Lung (tissue), 13 donors: ENCODE measurements around the gene ZNF117. TPM values are rescaled to one million over a fixed set of nuclear protein-coding genes. Genes with fewer than 3 reads are reported as not detected.
"Not testable (repeated sequence)": the region's sequence is repeated elsewhere in the genome, so short reads cannot be mapped to it uniquely, and the experiment has no call there.

ENCODE experiments used
- ATAC-seq: fragments of 200-7000 bp; cut with Tn5 transposase; one replicate; pipeline ENCODE4 v1.9.1; 2020; ENCODE audit warnings: moderate number of reproducible peaks; ENCODE audit not compliant: insufficient read depth, low FRiP score
- DNase-seq, 3 donors: peaks; one replicate each; pipeline ENCODE4 v3.0.0-alpha.2; 2013 to 2017
- H3K27ac ChIP-seq, 2 donors: one replicate each; pipeline ENCODE4 v1.5.1; 2013; ENCODE audit warnings: mild to moderate bottlenecking in 2 of 2, moderate library complexity in 2 of 2, control low read depth in 1 of 2, inconsistent platforms in 1 of 2, low read depth in 1 of 2, low read length in 1 of 2
- H3K27me3 ChIP-seq, 3 donors: one replicate each; pipeline ENCODE4 v1.5.1; 2013; ENCODE audit warnings: low read length in 2 of 3; ENCODE audit not compliant: control insufficient read depth in 3 of 3, insufficient read depth in 3 of 3
- H3K36me3 ChIP-seq, 4 donors: one replicate each; pipeline ENCODE4 v1.5.1; 2013; ENCODE audit warnings: low read length in 4 of 4, mild to moderate bottlenecking in 1 of 4, moderate library complexity in 1 of 4; ENCODE audit not compliant: control insufficient read depth in 4 of 4, insufficient read depth in 4 of 4
- H3K4me1 ChIP-seq, 5 donors: one replicate each; pipeline ENCODE4 v1.5.1; 2013; ENCODE audit warnings: low read length in 5 of 5, mild to moderate bottlenecking in 2 of 5, moderate library complexity in 1 of 5; ENCODE audit not compliant: control insufficient read depth in 5 of 5, insufficient read depth in 5 of 5
- H3K4me3 ChIP-seq: one replicate; pipeline ENCODE4 v1.5.1; 2013; ENCODE audit warnings: mild to moderate bottlenecking, control low read depth, moderate library complexity
- H3K9ac ChIP-seq, 2 donors: one replicate each; pipeline ENCODE4 v1.5.1; 2013; ENCODE audit warnings: low read length in 2 of 2, control low read depth in 1 of 2; ENCODE audit not compliant: insufficient read depth in 1 of 2
- H3K9me3 ChIP-seq, 4 donors: one replicate each; pipeline ENCODE4 v1.5.1; 2013; ENCODE audit warnings: low read length in 3 of 4, mild to moderate bottlenecking in 1 of 4, moderate library complexity in 1 of 4; ENCODE audit not compliant: control insufficient read depth in 4 of 4, insufficient read depth in 3 of 4
- WGBS, 2 donors: extraction: QIAGEN DNeasy Blood & Tissue Kit; methylation state at CpG; one replicate each; pipeline ENCODE4 v1.1.7; 2013; 5-methylcytosine and 5-hydroxymethylcytosine counted together
- polyA plus RNA-seq, 2 donors: library from polyadenylated mRNA; stranded (reverse); fragments of 200-250 nt; gene quantifications; one replicate each; pipeline ENCODE4 v1.2.1, GENCODE V29; 2013
- small RNA-seq: library from RNA; depleted of rRNA; stranded (forward); fragments of <200 nt; gene quantifications from one replicate; pipeline ENCODE3, GENCODE V24; 2014; ENCODE audit warnings: low replicate concordance
- total RNA-seq, 2 donors: library from RNA; depleted of rRNA in 1 of 2; stranded (reverse); fragments of >200 nt in 1 of 2; gene quantifications; one replicate each; pipeline ENCODE4 v1.2.1, GENCODE V29; 2014 to 2021
- TF ChIP-seq, protein P1 (sequence below): IDR thresholded peaks from 2 replicates; pipeline ENCODE4 v1.5.1; 2012; ENCODE audit warnings: mild to moderate bottlenecking; ENCODE audit errors: control extremely low read depth, extremely low read depth
- donor health status: control.
- donor health status: control.
- donor health status: Bipolar disorder and iron deficiency.
- donor health status: healthy.
- donor health status: DM: yes; HTN: yes; CAD: no.

ZNF117 gene
- total and polyA plus RNA-seq, 4 donors, result 4.9 to 100 (median 12.0) TPM

DNA sequence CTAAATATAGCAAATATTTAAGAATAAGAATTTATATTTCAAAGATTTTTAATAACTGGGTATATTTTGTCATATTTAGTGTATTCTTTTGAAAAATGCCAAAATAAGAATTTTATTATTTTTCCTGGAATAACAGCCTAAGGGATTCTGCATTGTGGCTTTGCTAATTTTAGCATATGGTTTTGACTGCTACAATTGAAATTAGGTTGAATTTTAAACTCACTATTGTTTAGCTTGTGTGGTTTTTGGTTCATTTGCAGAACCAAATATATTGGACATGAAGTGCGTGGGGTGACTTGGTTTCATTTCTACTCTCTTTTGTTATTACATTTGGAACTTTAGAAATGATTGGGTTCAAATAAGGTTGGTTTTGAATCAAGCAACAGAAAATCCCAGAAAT is 52.3 kb downstream of the ZNF117 start:
- TF ChIP-seq, protein P1, sequence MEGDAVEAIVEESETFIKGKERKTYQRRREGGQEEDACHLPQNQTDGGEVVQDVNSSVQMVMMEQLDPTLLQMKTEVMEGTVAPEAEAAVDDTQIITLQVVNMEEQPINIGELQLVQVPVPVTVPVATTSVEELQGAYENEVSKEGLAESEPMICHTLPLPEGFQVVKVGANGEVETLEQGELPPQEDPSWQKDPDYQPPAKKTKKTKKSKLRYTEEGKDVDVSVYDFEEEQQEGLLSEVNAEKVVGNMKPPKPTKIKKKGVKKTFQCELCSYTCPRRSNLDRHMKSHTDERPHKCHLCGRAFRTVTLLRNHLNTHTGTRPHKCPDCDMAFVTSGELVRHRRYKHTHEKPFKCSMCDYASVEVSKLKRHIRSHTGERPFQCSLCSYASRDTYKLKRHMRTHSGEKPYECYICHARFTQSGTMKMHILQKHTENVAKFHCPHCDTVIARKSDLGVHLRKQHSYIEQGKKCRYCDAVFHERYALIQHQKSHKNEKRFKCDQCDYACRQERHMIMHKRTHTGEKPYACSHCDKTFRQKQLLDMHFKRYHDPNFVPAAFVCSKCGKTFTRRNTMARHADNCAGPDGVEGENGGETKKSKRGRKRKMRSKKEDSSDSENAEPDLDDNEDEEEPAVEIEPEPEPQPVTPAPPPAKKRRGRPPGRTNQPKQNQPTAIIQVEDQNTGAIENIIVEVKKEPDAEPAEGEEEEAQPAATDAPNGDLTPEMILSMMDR, result no peak
- peaks cover 0 to 2% (median 0%) of the 10 kb centered on the region in 4 donors for H3K9me3 ChIP-seq
- WGBS, 2 donors, result 98 to 100% methylated on average over 1 of the region's 1 CpG

DNA sequence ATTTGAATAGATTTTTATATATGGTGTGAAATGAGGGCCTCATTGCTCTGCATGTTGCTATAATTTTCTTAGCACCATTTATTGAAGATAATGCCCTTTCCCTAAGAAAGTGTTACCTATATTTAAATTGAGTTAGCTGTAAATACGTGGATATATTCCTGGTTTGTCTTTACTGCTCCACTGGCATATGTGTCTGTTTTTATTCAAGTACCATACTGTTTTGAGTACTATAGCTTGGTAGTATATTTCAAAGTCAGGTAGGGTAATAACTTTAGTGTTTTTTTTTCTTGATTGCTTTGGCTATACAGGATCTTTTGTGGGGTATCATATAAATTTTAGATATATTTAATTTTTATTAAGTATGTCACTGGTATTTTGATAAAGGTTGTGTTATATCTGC is 56.4 kb downstream of the ZNF117 start:
- WGBS, 2 donors, result 85 to 93% methylated on average over 1 of the region's 1 CpG
- ATAC-seq (no peak), DNase-seq (no peak)
- Histone ChIP-seq H3K4me3 (no peak overlapping the region), H3K27ac (no peak overlapping the region), H3K27me3 (no peaks in the 10 kb centered on the region), H3K9me3 (no peaks in the 10 kb centered on the region), H3K4me1 (no peaks in the 10 kb centered on the region), H3K9ac (no peak overlapping the region), H3K36me3 (no peaks in the 10 kb centered on the region)
- TF ChIP-seq, protein P1, result no peak

More for the DNA sequence above, 52.3 kb downstream of the ZNF117 start:
- no peaks in the 10 kb centered on the region for H3K36me3 ChIP-seq
- no peak overlapping the region for H3K9ac ChIP-seq
- DNase-seq (no peak), ATAC-seq (no peak)
- no peaks in the 10 kb centered on the region for H3K4me1 ChIP-seq
- H3K27ac ChIP-seq, result no peak overlapping the region
- no peak overlapping the region for H3K4me3 ChIP-seq
- no peaks in the 10 kb centered on the region for H3K27me3 ChIP-seq

DNA sequence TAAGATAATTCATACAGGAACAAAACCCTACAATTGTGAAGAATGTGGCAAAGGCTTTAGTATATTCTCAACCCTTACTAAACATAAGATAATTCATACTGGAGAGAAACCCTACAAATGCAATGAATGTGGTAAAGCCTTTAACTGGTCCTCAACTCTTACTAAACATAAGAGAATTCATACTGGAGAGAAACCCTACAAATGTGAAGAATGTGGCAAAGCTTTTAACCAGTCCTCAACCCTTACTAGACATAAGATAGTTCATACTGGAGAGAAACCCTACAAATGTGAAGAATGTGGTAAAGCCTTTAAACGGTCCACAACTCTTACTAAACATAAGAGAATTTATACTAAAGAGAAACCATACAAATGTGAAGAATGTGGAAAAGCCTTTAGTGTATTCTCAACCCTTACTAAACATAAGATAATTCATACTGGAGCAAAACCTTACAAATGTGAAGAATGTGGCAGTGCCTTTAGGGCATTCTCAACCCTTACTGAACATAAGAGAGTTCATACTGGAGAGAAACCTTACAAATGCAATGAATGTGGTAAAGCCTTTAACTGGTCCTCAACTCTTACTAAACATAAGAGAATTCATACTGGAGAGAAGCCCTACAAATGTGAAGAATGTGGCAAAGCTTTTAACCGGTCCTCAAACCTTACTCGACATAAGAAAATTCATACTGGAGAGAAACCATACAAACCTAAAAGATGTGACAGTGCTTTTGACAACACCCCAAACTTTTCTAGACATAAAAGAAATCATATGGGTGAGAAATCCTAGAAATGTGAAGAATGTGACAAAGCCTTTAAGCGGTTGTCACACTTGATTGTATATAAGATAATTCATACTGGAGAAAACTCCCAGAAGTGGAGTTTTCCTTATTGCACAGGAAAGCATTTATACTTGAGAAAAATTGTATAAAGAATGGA is 62.3 kb downstream of the ZNF117 start:
- ATAC-seq, H3K9ac ChIP-seq, H3K4me3 ChIP-seq, DNase-seq, H3K4me1 ChIP-seq, H3K27me3 ChIP-seq, H3K27ac ChIP-seq: not testable (repeated sequence)
- Histone ChIP-seq H3K9me3 (peaks cover 0 to 12% (median 4%) of the 10 kb centered on the region in 4 donors), H3K36me3 (peaks cover 2 to 13% (median 6%) of the 10 kb centered on the region in 4 donors)
- WGBS, 2 donors, result 97 to 99% methylated on average over 4 of the region's 4 CpGs

Small RNAs within 50 kb of the gene (small RNA-seq; reads per million reads assigned to genes)
- gene RNU6-1229P, result not detected

Other genes starting within 250 kb of the ZNF117 start
- 10 to 100 TPM in 1 of 2 donors, 1 to 10 TPM in 1; 4.6 to 18.6 TPM for gene ZNF138, start 196.6 kb downstream of the ZNF117 start, total RNA-seq
- gene ZNF138, start 196.6 kb downstream of the ZNF117 start, polyA plus RNA-seq, result 1 to 10 TPM; 2.1 to 5.9 TPM
- 10 to 100 TPM; 12.4 to 15.7 TPM for gene ZNF273, start 87.8 kb downstream of the ZNF117 start, total RNA-seq
- gene ZNF273, start 87.8 kb downstream of the ZNF117 start, polyA plus RNA-seq, result 1 to 10 TPM; 3.0 to 5.0 TPM
- 100 to 1,000 TPM in 1 of 2 donors, 10 to 100 TPM in 1; 20.8 to 168 TPM for gene ERV3-1, start 15.7 kb upstream of the ZNF117 start, total RNA-seq
- 1 to 10 TPM; 6.0 to 9.4 TPM for gene ERV3-1, start 15.7 kb upstream of the ZNF117 start, polyA plus RNA-seq